ENCODE results near the gene HELZ.

Gene HELZ

DNA sequence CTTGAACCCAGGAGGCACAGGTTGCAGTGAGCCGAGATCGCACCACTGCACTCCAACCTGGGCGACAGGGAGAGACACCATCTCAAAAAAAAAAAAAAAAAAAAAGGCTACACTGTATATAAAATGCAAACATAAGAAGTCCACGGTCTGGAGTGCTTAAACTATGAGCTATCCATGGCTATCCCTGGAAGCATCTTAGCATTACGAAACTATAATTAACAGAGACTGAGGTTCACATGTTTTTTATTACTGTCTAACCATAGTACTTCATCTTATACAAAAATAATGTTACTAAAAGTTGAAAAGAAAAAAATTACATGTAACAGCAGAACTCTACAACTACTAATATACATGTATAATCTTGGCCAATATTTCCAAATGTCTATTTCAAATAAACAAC lies 32.8 kb downstream of the HELZ start:
- intact Hi-C loops (cut with DNase I; ENCODE audit: low total_unique reads): no loop called here
- no peaks in the 10 kb centered on the region for H3K9me3 ChIP-seq
- H3K4me1 ChIP-seq: peaks cover 0 to 13% (median 2%) of the 10 kb centered on the region in 4 donors
- H3K27me3 ChIP-seq: no peaks in the 10 kb centered on the region
- H3K4me3 ChIP-seq: no peak overlapping the region
- no peak for DNase-seq
- peaks cover 0 to 28% (median 6%) of the 10 kb centered on the region in 3 donors for H3K36me3 ChIP-seq
- TF ChIP-seq, protein P1, sequence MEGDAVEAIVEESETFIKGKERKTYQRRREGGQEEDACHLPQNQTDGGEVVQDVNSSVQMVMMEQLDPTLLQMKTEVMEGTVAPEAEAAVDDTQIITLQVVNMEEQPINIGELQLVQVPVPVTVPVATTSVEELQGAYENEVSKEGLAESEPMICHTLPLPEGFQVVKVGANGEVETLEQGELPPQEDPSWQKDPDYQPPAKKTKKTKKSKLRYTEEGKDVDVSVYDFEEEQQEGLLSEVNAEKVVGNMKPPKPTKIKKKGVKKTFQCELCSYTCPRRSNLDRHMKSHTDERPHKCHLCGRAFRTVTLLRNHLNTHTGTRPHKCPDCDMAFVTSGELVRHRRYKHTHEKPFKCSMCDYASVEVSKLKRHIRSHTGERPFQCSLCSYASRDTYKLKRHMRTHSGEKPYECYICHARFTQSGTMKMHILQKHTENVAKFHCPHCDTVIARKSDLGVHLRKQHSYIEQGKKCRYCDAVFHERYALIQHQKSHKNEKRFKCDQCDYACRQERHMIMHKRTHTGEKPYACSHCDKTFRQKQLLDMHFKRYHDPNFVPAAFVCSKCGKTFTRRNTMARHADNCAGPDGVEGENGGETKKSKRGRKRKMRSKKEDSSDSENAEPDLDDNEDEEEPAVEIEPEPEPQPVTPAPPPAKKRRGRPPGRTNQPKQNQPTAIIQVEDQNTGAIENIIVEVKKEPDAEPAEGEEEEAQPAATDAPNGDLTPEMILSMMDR (IDR thresholded peaks at IDR 0.05): no peak
- no peak overlapping the region for H3K27ac ChIP-seq

DNA sequence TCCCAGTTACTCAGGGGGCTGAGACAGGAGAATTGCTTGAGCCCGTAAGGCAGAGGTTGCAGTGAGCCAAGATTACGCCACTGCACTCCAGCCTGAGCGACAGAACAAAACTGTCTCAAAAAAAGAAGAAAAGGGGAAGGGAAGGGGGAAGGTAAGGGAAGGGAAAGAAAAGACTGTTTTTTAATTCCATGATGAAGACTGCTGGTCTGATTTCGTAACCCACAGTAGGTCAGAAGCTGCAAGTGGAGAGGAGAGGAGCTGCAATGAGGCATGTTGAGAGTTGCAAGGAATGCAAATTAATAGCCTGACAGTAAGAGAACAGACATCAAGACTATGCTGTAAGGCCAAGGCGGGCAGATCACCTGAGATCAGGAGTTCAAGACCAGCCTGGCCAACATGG lies 33.3 kb downstream of the HELZ start:
- DNase-seq: no peak
- Histone ChIP-seq H3K4me1 (peaks cover 0 to 13% (median 2%) of the 10 kb centered on the region in 4 donors), H3K36me3 (peaks cover 0 to 23% (median 6%) of the 10 kb centered on the region in 3 donors), H3K9me3 (no peaks in the 10 kb centered on the region), H3K27ac (no peak overlapping the region), H3K27me3 (no peaks in the 10 kb centered on the region), H3K4me3 (no peak overlapping the region)
- intact Hi-C loops (cut with DNase I; ENCODE audit: low total_unique reads): no loop called here
- TF ChIP-seq, protein P1 (IDR thresholded peaks at IDR 0.05): no peak

DNA sequence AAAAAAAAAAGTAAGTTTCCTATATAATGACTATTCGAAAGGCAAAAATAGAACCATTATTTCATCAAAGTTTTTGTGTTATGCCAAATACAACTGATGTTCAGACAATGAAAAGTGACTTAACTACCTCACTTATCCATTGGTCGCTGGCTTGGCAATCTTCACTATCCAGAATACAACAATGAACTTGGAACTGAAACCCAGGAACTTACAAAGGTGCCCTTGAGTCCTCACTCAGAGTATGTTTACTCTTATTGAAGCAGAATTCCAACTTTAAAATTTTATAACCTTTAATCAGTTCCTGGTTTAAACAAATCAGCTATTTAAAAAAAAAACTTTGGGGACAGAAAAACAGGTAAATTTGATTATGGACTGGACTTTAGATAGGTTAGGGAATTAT lies 34.1 kb downstream of the HELZ start:
- no peak for DNase-seq

DNA sequence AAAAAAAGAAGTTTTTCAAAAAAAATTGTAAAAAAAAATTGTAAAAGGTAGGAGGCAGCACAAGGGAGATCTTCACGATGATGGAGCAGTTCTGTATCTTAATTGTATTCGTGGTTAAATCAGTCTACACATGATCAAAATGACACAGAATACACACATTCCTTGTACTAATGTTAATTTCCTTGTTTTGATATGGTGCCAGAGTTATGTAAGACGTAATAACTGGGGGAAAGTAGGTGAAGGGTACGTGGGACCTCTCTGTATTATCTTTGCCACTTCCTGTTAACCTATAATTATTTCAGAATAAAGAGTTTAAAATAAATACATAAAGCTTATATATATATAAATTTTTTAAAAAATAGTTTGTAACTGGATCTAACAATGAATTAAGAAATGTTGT lies 36.8 kb downstream of the HELZ start:
- Histone ChIP-seq H3K4me1 (peaks cover 0 to 11% (median 0%) of the 10 kb centered on the region in 4 donors), H3K27me3 (no peaks in the 10 kb centered on the region), H3K9me3 (no peaks in the 10 kb centered on the region), H3K4me3 (no peak overlapping the region), H3K36me3 (peaks cover 0 to 3% (median 0%) of the 10 kb centered on the region in 3 donors), H3K27ac (no peak overlapping the region)
- intact Hi-C loops (cut with DNase I; ENCODE audit: low total_unique reads): no loop called here
- no peak for DNase-seq
- TF ChIP-seq, protein P1 (IDR thresholded peaks at IDR 0.05): no peak

More for the DNA sequence above, 34.1 kb downstream of the HELZ start:
- no peaks in the 10 kb centered on the region for H3K27me3 ChIP-seq
- H3K9me3 ChIP-seq: no peaks in the 10 kb centered on the region
- peaks cover 0 to 13% (median 0%) of the 10 kb centered on the region in 4 donors for H3K4me1 ChIP-seq
- intact Hi-C loops (cut with DNase I; ENCODE audit: low total_unique reads): no loop called here
- no peak overlapping the region for H3K27ac ChIP-seq
- peaks cover 0 to 18% (median 6%) of the 10 kb centered on the region in 3 donors for H3K36me3 ChIP-seq
- TF ChIP-seq, protein P1 (IDR thresholded peaks at IDR 0.05): no peak
- no peak overlapping the region for H3K4me3 ChIP-seq

DNA sequence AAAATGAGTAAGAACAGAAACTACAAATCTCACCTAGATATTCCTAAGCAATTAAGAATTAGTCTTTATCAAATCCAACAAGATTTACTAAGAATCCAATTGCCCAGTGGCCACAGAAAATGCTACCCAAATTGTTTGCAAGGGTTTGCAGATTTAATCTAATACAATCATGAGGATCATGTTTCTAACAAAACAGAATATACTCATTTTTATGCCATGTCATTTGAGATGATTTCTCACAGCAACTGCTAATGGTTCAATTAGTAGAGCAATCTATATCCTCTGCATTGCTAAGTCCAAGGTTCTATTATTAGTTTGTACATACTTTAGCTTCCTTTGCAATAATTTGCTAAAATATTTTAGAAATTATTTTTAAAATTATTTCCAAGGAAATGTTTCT lies 41.2 kb downstream of the HELZ start:
- H3K9me3 ChIP-seq: no peaks in the 10 kb centered on the region
- intact Hi-C loops (cut with DNase I; ENCODE audit: low total_unique reads): loop anchor here (5.0 kb wide), 1 partner anchor 1827 kb away; no protein-coding TSS in a partner anchor
- no peak for DNase-seq

More for the DNA sequence above, 41.2 kb downstream of the HELZ start:
- TF ChIP-seq, protein P1 (IDR thresholded peaks at IDR 0.05): no peak
- Histone ChIP-seq H3K27ac (no peak overlapping the region), H3K36me3 (peaks cover 18 to 36% (median 23%) of the 10 kb centered on the region in 3 donors), H3K27me3 (no peaks in the 10 kb centered on the region), H3K4me1 (no peaks in the 10 kb centered on the region), H3K4me3 (no peak overlapping the region)
